SK-N-SH (cell line): ENCODE data around the gene GRIN2A. TPM values are rescaled to one million over a fixed set of nuclear protein-coding genes. Genes with fewer than 3 reads are reported as not detected.

Source experiments
- CTCF ChIA-PET: fragments of 300-600, 350-600 bp; formaldehyde crosslinking; extraction: SDS; loops from one replicate; lab custom pipeline; 2021; lab: Yijun Ruan, JAX
- POLR2A ChIA-PET: fragments of 350-600 bp; sonication (Branson Sonifier 250); formaldehyde crosslinking; extraction: SDS; loops from one replicate; lab custom pipeline; 2020; ENCODE audit warnings: antibody characterized with exemption, inconsistent platforms; lab: Yijun Ruan, JAX
- DNase-seq: peaks from one replicate; pipeline ENCODE4 v3.0.0; 2012
- H2AFZ ChIP-seq: fragments of 200-600 bp; sonication (generic); 2 replicates; pipeline ENCODE4 v1.8.1; 2016; ENCODE audit warnings: antibody characterized with exemption, mild to moderate bottlenecking, low read depth
- H3F3A ChIP-seq: fragments of 200-600 bp; sonication (generic); replicated peaks from 2 replicates; pipeline ENCODE3; 2016; ENCODE audit warnings: antibody characterized with exemption, mild to moderate bottlenecking; ENCODE audit not compliant: insufficient read depth
- H3K27ac ChIP-seq, 2 experiments: fragments of 200-500 bp in 1 of 2; fragments of 200-600 bp in 1 of 2; sonication (Bioruptor generic) in 1 of 2; sonication (generic), shearing (Covaris generic) in 1 of 2; 2 replicates each; pipeline versions ENCODE4 v1.5.1 to v1.6.1; 2014 to 2016; ENCODE audit warnings: low read depth in 2 of 2, inconsistent platforms in 1 of 2, low read length in 1 of 2, mild to moderate bottlenecking in 1 of 2, mixed read lengths in 1 of 2
- H3K27me3 ChIP-seq: fragments of 200-600 bp; sonication (generic), shearing (Covaris generic); 2 replicates; pipeline ENCODE4 v1.6.1; 2016; ENCODE audit warnings: mixed run types; ENCODE audit not compliant: insufficient read depth
- H3K36me3 ChIP-seq, 2 experiments: fragments of 200-500 bp in 1 of 2; fragments of 200-600 bp in 1 of 2; sonication (Bioruptor generic) in 1 of 2; sonication (generic) in 1 of 2; replicated peaks in 1 of 2; 2 replicates each; pipeline versions ENCODE3 to v1.5.1; 2014 to 2016; ENCODE audit warnings: low read length in 1 of 2, mild to moderate bottlenecking in 1 of 2; ENCODE audit not compliant: insufficient read depth in 2 of 2, control insufficient read depth in 1 of 2
- H3K4me1 ChIP-seq, 2 experiments: fragments of 200-500 bp in 1 of 2; fragments of 200-600 bp in 1 of 2; sonication (Bioruptor generic) in 1 of 2; sonication (generic), shearing (Covaris generic) in 1 of 2; 2 replicates each; pipeline versions ENCODE4 v1.5.1 to v1.6.1; 2014 to 2016; ENCODE audit warnings: low read depth in 1 of 2, low read length in 1 of 2, mixed run types in 1 of 2; ENCODE audit not compliant: insufficient read depth in 2 of 2, control insufficient read depth in 1 of 2
- H3K4me2 ChIP-seq: fragments of 200-600 bp; sonication (generic), shearing (Covaris generic); 2 replicates; pipeline ENCODE4 v1.6.1; 2017; ENCODE audit warnings: mixed run types
- H3K4me3 ChIP-seq, 2 experiments: fragments of 200-500 bp in 1 of 2; fragments of 200-600 bp in 1 of 2; sonication (Bioruptor generic) in 1 of 2; sonication (generic), shearing (Covaris generic) in 1 of 2; 2 replicates each; pipeline versions ENCODE4 v1.5.1 to v1.8.1; 2014 to 2016; ENCODE audit warnings: low read depth in 2 of 2, inconsistent platforms in 1 of 2, low read length in 1 of 2, mild to moderate bottlenecking in 1 of 2, mixed read lengths in 1 of 2, moderate library complexity in 1 of 2
- H3K79me2 ChIP-seq: fragments of 200-600 bp; sonication (generic); 2 replicates; pipeline ENCODE4 v1.8.1; 2017; ENCODE audit warnings: mild to moderate bottlenecking; ENCODE audit not compliant: insufficient read depth
- H3K9ac ChIP-seq: fragments of 200-600 bp; sonication (generic); 2 replicates; pipeline ENCODE4 v1.6.1; 2017; ENCODE audit warnings: mixed run types
- H3K9me2 ChIP-seq: fragments of 200-600 bp; sonication (generic); 2 replicates; pipeline ENCODE4 v1.6.1; 2017; ENCODE audit warnings: mixed run types
- H3K9me3 ChIP-seq: fragments of 200-600 bp; sonication (generic); 2 replicates; pipeline ENCODE4 v1.6.1; 2017; ENCODE audit warnings: mixed run types, mild to moderate bottlenecking, moderate library complexity
- H4K20me1 ChIP-seq: fragments of 200-600 bp; sonication (generic); 2 replicates; pipeline ENCODE4 v1.6.1; 2017; ENCODE audit warnings: mild to moderate bottlenecking, mixed run types; ENCODE audit not compliant: insufficient read depth
- CHD2 ChIP-seq: fragments of 150-350 bp; IDR thresholded peaks from 2 replicates; pipeline ENCODE4 v1.6.1; 2018; ENCODE audit warnings: low read length; ENCODE audit not compliant: partially characterized antibody
- EZH2phosphoT487 ChIP-seq: fragments of 200-600 bp; sonication (generic); IDR thresholded peaks from 2 replicates; pipeline ENCODE4 v1.6.1; 2017; ENCODE audit warnings: low read depth, mixed run types, mild to moderate bottlenecking, antibody characterized with exemption, moderate library complexity, borderline replicate concordance
- GABPA ChIP-seq: IDR thresholded peaks from 2 replicates; pipeline ENCODE4 v1.4.0; 2012; ENCODE audit warnings: low read depth, mild to moderate bottlenecking
- NFIC ChIP-seq: IDR thresholded peaks from 2 replicates; pipeline ENCODE4 v1.4.0; 2012; ENCODE audit warnings: borderline replicate concordance
- RAD21 ChIP-seq: IDR thresholded peaks from 2 replicates; pipeline ENCODE4 v1.6.1; 2012; ENCODE audit warnings: mild to moderate bottlenecking, low read length
- RFX5 ChIP-seq: IDR thresholded peaks from 2 replicates; pipeline ENCODE4 v1.6.1; 2012; ENCODE audit warnings: mild to moderate bottlenecking, improper control_type of control experiment, low read length
- RXRA ChIP-seq: IDR thresholded peaks from 2 replicates; pipeline ENCODE4 v1.4.0; 2012; ENCODE audit warnings: low read depth, mild to moderate bottlenecking, borderline replicate concordance
- TCF12 ChIP-seq: IDR thresholded peaks from 2 replicates; pipeline ENCODE4 v1.4.0; 2012
- TEAD4 ChIP-seq: IDR thresholded peaks from 2 replicates; pipeline ENCODE4 v1.4.0; 2012; ENCODE audit warnings: mild to moderate bottlenecking, borderline replicate concordance; ENCODE audit not compliant: insufficient read depth
- WGBS: methylation state at CpG from one replicate; pipeline ENCODE4 v1.1.6; 2017; ENCODE audit warnings: low lambda C conversion rate; 5-methylcytosine and 5-hydroxymethylcytosine counted together
- polyA plus RNA-seq, 3 experiments: library from polyadenylated mRNA; depleted of rRNA; stranded (reverse); fragments of >200 nt; gene quantifications; 2 replicates each; pipeline ENCODE4 v1.2.3, GENCODE V29; 2012
- TF ChIP-seq, protein P1 (sequence below): fragments of 200-600 bp; sonication (generic); IDR thresholded peaks from 2 replicates; pipeline ENCODE4 v1.6.1; 2017; ENCODE audit warnings: antibody characterized with exemption, mild to moderate bottlenecking, moderate library complexity
- TF ChIP-seq, protein P2 (sequence below): IDR thresholded peaks from 2 replicates; pipeline ENCODE4 v1.6.1; 2012; ENCODE audit warnings: mild to moderate bottlenecking, low read depth, low read length, moderate library complexity

The GRIN2A gene
- polyA plus RNA-seq, 1 of the 3 experiments (the other 2 are of a cell fraction), result not detected

DNA sequence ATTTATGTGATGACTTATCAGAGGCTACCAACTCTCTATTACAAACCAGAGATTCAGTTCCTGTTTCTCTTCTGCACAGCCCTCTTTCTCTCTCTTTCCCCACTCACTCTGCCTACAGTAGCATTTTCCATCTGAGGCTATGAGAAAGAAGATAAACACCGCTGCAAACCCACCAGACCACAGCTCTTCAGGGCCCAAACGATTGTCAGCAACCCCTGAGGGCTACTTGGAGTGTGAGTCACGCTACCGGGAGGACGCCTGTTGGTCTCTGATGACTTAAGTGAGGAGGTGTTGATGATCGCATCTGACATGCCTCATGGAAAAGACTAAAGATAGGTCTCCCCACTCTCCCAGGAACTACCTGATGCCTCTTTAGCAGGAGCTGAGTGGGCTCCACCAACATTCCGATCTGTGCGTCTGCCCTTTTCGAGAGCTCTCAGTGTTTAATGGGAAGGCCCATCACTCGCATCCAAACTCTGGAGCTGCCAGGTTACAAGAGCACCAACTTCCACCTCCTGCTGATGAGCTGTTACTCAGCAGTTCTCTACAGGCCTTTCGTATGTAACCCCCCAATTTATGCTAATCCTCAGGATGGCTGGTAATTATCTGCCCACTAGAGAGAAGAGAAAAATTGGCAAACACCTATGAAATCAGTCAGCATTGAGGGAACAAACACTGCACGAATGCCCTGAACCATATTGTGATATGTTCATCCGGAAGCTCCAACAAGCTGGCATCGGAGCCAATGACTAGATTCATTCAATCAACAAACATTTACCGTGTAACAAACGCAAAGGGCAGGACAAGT is 9.2 kb downstream of the GRIN2A start (continued):
- no peak for TF ChIP-seq TEAD4
- no peak for TF ChIP-seq NFIC
- TF ChIP-seq EZH2phosphoT487, result no peak
- no peak for TF ChIP-seq RAD21

DNA sequence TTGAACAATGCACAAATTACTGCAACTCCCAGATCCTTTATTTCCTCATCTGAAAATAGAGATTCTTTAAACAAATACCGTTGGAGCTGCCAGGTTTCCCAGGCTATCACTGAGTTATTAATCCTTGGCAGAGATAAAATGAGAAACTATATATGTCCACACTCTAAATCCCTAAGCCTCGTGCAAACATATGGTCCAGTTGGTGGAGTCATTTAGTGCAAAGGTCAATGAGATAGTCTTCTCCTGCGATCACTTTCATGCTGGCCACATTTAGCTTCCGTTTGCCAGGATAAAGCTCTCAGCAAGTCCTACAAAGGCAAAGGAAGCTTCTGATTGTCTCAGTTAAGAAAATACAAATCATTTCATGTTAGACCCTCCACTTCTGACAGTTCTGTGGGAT is 11.0 kb downstream of the GRIN2A start:
- H3K9ac ChIP-seq, result no peak overlapping the region
- WGBS, result 13% methylated on average over 4 of the region's 4 CpGs
- DNase-seq, result no peak
- no peaks in the 10 kb centered on the region for H3F3A ChIP-seq
- no peaks in the 10 kb centered on the region for H3K27me3 ChIP-seq
- H3K4me3 ChIP-seq, result no peak overlapping the region
- no peaks in the 10 kb centered on the region for H3K79me2 ChIP-seq
- TF ChIP-seq RXRA, result no peak
- no peak for TF ChIP-seq TCF12
- TF ChIP-seq RFX5, result no peak
- TF ChIP-seq GABPA, result no peak
- TF ChIP-seq, protein P1, sequence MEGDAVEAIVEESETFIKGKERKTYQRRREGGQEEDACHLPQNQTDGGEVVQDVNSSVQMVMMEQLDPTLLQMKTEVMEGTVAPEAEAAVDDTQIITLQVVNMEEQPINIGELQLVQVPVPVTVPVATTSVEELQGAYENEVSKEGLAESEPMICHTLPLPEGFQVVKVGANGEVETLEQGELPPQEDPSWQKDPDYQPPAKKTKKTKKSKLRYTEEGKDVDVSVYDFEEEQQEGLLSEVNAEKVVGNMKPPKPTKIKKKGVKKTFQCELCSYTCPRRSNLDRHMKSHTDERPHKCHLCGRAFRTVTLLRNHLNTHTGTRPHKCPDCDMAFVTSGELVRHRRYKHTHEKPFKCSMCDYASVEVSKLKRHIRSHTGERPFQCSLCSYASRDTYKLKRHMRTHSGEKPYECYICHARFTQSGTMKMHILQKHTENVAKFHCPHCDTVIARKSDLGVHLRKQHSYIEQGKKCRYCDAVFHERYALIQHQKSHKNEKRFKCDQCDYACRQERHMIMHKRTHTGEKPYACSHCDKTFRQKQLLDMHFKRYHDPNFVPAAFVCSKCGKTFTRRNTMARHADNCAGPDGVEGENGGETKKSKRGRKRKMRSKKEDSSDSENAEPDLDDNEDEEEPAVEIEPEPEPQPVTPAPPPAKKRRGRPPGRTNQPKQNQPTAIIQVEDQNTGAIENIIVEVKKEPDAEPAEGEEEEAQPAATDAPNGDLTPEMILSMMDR, result no peak
- no peak for TF ChIP-seq CHD2
- TF ChIP-seq, protein P2, sequence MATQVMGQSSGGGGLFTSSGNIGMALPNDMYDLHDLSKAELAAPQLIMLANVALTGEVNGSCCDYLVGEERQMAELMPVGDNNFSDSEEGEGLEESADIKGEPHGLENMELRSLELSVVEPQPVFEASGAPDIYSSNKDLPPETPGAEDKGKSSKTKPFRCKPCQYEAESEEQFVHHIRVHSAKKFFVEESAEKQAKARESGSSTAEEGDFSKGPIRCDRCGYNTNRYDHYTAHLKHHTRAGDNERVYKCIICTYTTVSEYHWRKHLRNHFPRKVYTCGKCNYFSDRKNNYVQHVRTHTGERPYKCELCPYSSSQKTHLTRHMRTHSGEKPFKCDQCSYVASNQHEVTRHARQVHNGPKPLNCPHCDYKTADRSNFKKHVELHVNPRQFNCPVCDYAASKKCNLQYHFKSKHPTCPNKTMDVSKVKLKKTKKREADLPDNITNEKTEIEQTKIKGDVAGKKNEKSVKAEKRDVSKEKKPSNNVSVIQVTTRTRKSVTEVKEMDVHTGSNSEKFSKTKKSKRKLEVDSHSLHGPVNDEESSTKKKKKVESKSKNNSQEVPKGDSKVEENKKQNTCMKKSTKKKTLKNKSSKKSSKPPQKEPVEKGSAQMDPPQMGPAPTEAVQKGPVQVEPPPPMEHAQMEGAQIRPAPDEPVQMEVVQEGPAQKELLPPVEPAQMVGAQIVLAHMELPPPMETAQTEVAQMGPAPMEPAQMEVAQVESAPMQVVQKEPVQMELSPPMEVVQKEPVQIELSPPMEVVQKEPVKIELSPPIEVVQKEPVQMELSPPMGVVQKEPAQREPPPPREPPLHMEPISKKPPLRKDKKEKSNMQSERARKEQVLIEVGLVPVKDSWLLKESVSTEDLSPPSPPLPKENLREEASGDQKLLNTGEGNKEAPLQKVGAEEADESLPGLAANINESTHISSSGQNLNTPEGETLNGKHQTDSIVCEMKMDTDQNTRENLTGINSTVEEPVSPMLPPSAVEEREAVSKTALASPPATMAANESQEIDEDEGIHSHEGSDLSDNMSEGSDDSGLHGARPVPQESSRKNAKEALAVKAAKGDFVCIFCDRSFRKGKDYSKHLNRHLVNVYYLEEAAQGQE, result no peak
- H3K4me1 ChIP-seq, result no peaks in the 10 kb centered on the region
- H3K9me2 ChIP-seq, result no peaks in the 10 kb centered on the region
- H2AFZ ChIP-seq, result no peak overlapping the region
- H4K20me1 ChIP-seq, result no peaks in the 10 kb centered on the region
- no peaks in the 10 kb centered on the region for H3K9me3 ChIP-seq
- no peaks in the 10 kb centered on the region for H3K36me3 ChIP-seq
- ChIA-PET POLR2A (no interaction called here), CTCF (interaction anchor here (1.1 kb wide), 2 partner anchors 8 to 9 kb away, joined by 4 read pairs; no protein-coding TSS in a partner anchor)
- no peak overlapping the region for H3K27ac ChIP-seq
- H3K4me2 ChIP-seq, result no peak overlapping the region
